ENCODE measurements around the gene PNMA1. TPM values are rescaled to one million over a fixed set of nuclear protein-coding genes. Genes with fewer than 3 reads are reported as not detected.
"Not testable (repeated sequence)": the region's sequence is repeated elsewhere in the genome, so short reads cannot be mapped to it uniquely, and the experiment has no call there.

Gene PNMA1
- total RNA-seq, 1 experiment from 2014 or later = 16.7 TPM

DNA sequence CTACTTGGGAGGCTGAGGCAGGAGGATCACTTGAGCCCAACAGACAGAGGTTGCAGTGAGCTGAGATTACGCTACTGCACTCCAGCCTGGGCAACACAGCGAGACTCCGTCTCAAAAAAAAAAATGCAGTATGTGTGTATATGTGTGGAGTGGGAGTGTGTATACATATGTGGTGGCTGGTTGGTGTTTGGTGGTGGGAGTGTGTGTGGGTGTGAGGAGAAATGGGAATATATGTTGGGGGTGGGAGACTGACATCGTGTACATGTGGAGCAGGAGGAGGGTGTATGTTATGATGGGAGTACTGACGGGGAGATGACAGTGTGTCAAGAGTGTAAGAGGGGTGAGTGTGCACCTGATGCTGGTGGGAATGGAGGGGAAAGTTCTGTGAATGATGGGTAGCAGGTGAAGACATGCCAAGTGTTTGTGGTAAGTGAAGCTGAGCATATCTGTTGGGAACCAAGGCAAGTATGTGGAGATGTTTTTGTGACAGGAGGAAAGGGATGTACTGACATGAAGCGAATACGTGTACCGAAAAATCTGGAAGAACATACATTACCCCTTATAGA, 4.2 kb downstream of the PNMA1 start:
- peaks cover 14% of the 10 kb centered on the region for H3K36me3 ChIP-seq
- H3K4me1 ChIP-seq (replicated peaks) = peaks cover 11% of the 10 kb centered on the region
- no peak overlapping the region for H3K4me3 ChIP-seq
- no peaks in the 10 kb centered on the region for H3K27me3 ChIP-seq (replicated peaks)
- no peaks in the 10 kb centered on the region for H3K9me3 ChIP-seq (replicated peaks)
- DNase-seq (ENCODE audit: low read depth in 1 of 2, low spot score in 2 of 2) = no peak
- no peak overlapping the region for H3K27ac ChIP-seq

DNA sequence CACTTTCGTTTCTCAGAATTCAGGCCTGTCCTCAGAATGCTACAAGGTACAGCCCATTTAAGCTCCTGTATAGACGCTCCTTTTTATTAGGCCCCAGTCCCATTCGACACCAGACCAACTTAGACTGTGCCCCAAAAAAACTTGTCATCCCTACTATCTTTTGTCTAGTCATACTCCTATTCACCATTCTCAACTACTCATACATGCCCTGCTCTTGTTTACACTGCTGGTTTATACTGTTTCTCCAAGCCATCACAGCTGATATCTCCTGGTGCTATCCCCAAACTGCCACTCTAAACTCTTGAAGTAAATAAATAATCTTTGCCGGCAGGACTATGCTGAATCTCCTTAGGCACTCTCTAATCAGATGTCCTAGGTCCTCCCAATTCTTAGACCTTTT, 6.1 kb downstream of the PNMA1 start:
- not testable (repeated sequence) for H3K4me1 ChIP-seq (replicated peaks); H3K4me3 ChIP-seq; H3K27ac ChIP-seq; H3K9me3 ChIP-seq (replicated peaks); DNase-seq (ENCODE audit: low read depth in 1 of 2, low spot score in 2 of 2); H3K36me3 ChIP-seq; H3K27me3 ChIP-seq (replicated peaks)

DNA sequence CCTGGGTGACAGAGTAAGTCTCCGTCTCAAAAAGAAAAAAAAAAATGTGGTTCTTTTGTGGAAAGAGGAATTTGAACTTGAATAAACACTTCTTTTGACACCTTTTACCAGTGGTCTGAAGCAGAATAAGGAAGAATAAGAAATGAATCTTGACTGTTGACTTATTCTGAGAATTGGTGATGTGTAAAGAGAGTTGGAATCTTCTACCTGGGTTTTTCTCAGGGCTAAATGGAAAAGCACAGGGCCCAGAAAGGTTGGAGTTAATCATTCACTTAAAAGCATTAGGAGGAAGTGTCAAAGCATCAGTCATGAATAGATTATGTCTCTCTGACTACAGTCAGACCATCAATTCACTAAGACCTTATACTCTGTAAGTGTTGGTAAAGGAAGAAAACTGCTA, 13.9 kb downstream of the PNMA1 start:
- Histone ChIP-seq H3K9me3 (replicated peaks) (no peaks in the 10 kb centered on the region), H3K4me1 (replicated peaks) (peaks cover 16% of the 10 kb centered on the region), H3K27me3 (replicated peaks) (no peaks in the 10 kb centered on the region), H3K4me3 (no peak overlapping the region), H3K27ac (no peak overlapping the region), H3K36me3 (peaks cover 4% of the 10 kb centered on the region)
- DNase-seq (ENCODE audit: low read depth in 1 of 2, low spot score in 2 of 2) = no peak

DNA sequence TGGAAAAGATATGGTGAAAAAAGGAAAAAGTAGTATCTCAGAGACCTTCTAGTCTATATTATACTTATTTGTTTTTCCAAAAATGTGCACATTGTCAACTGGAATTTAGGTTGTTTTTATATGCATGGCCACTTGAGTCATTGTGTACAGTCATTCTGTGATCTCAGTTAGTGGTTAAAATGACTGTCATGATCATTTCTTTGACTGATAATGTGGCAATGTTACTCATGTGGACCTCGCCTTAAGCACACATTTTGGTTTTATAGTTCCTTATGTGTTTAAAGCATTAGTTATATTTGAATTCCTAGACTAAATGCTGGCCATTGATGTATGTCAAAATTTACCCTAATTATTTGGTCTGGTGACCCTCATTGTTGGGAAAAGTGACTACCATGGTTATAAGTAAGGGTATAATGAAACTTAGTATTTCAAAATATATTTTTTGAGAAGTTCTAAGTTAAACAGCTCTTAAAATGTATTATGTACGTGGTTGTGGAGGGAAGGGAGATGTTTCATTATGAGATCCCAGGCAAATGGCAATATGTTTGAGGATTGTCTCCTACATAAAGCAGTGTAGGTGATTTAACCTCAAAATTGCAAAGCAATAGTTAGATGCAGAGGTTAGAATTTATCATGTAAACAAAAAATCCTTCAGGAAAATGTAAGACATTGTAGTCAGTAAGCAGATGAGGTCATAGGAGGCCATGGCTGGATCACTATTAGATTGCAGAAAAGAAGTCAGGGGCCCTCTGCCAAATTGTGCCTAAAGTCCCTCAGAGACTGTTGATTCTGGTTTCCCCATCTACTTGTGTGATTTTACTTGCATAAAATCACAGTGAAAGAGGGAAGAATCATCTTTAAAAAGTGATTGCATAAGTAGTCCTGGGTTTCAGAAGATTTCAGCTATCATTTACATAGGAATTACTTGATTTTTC, 17.5 kb downstream of the PNMA1 start:
- peaks cover 7% of the 10 kb centered on the region for H3K36me3 ChIP-seq
- H3K4me3 ChIP-seq = no peak overlapping the region
- peaks cover 16% of the 10 kb centered on the region for H3K4me1 ChIP-seq (replicated peaks)
- peak in 1 of 2 experiments; percentile 61 for DNase-seq (ENCODE audit: low read depth in 1 of 2, low spot score in 2 of 2)
- no peaks in the 10 kb centered on the region for H3K27me3 ChIP-seq (replicated peaks)
- H3K9me3 ChIP-seq (replicated peaks) = no peaks in the 10 kb centered on the region
- H3K27ac ChIP-seq = peak overlapping the region; percentile 77

DNA sequence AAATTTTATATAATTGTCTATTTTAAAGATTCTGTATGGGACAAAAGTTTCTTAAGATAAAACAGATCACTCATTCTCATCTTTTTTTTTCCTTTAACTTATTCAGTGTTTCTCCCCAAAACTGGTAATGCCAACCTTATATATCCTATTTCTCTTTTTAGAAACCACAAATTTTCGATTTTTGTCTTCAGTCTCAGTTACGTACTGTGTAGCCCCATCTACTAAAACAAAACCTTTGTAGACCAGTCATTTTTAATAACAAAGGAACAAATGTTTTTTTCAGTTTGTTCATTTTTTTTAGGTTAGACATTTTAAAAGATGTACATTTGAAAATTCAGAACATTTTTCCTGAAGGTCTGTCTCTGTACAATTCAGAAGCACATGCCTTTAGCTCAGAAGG, 18.2 kb downstream of the PNMA1 start:
- DNase-seq (ENCODE audit: low read depth in 1 of 2, low spot score in 2 of 2) = no peak
- Histone ChIP-seq H3K4me3 (no peak overlapping the region), H3K36me3 (peaks cover 7% of the 10 kb centered on the region), H3K27ac (peak overlapping the region; percentile 77), H3K9me3 (replicated peaks) (no peaks in the 10 kb centered on the region), H3K27me3 (replicated peaks) (no peaks in the 10 kb centered on the region), H3K4me1 (replicated peaks) (peaks cover 16% of the 10 kb centered on the region)

DNA sequence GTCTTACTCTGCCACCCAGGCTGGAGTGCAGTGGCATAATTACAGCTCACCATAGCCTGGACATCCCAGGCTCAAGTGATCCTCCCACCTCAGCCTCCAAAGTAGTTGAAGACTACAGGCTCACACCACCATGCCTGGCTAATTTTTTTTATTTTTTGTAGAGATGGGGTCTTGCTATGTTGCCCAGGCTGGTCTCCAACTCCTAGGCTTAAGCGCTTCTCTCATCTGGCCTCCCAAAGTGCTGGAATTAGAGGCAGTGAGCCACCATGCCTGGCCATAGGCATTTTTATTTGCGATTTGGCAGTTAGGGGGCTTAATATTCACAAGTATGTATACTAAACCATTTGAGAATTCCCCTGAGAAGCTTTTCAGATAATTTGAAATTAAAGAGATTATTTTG, 19.1 kb downstream of the PNMA1 start:
- Histone ChIP-seq H3K36me3 (peaks cover 11% of the 10 kb centered on the region), H3K4me1 (replicated peaks) (peaks cover 16% of the 10 kb centered on the region), H3K27me3 (replicated peaks) (no peaks in the 10 kb centered on the region), H3K9me3 (replicated peaks) (no peaks in the 10 kb centered on the region), H3K4me3 (no peak overlapping the region), H3K27ac (no peak overlapping the region)
- DNase-seq (ENCODE audit: low read depth in 1 of 2, low spot score in 2 of 2) = no peak

DNA sequence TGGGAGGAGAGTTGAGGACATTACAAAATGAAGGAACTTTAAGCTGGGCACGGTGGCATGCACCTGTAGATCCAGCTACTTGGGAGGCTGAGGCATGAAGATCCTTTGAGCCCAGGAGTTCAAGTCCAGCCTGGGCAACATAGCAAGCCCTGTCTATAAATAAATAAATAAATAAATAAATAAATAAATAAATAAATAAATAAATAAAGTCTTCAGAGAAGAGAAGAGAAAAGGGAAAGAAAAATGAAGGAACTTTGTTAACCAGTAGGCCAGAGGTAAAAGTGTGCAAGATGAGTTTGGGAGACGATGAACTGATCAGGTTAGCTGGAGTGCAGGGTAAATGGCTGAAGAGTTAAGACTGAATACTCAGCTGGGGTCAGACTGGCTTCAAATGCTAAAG, 20.1 kb downstream of the PNMA1 start:
- Histone ChIP-seq H3K36me3 (peaks cover 11% of the 10 kb centered on the region), H3K9me3 (replicated peaks) (no peaks in the 10 kb centered on the region), H3K27me3 (replicated peaks) (no peaks in the 10 kb centered on the region), H3K4me3 (no peak overlapping the region), H3K4me1 (replicated peaks) (peaks cover 16% of the 10 kb centered on the region), H3K27ac (no peak overlapping the region)
- no peak for DNase-seq (ENCODE audit: low read depth in 1 of 2, low spot score in 2 of 2)

DNA sequence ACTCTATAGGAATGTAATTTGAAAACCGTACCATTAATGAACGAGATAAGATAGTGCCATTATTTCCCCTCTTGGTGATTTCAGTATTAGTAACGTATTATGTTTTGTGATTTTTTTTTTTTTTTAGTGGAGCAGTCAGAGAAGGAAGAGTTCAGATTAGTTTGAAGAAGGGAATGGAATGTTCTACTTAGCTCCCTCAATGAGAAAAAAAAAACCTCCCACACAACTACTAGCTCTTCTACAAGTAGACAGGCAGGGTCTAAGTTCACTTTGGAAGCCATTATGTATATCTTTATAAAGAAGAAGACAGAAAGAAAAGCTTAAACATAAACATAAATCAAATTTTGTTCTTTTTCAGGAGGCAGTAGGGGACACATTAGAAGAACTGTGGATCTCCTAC, 27.3 kb downstream of the PNMA1 start:
- no peaks in the 10 kb centered on the region for H3K9me3 ChIP-seq (replicated peaks)
- H3K4me1 ChIP-seq (replicated peaks) = no peaks in the 10 kb centered on the region
- H3K36me3 ChIP-seq = 0 out of 2 replicates have a peak, but pooled peaks cover 4% of the 10 kb centered on the region
- no peak overlapping the region for H3K27ac ChIP-seq
- H3K27me3 ChIP-seq (replicated peaks) = no peaks in the 10 kb centered on the region
- no peak overlapping the region for H3K4me3 ChIP-seq
- no peak for DNase-seq (ENCODE audit: low read depth in 1 of 2, low spot score in 2 of 2)

DNA sequence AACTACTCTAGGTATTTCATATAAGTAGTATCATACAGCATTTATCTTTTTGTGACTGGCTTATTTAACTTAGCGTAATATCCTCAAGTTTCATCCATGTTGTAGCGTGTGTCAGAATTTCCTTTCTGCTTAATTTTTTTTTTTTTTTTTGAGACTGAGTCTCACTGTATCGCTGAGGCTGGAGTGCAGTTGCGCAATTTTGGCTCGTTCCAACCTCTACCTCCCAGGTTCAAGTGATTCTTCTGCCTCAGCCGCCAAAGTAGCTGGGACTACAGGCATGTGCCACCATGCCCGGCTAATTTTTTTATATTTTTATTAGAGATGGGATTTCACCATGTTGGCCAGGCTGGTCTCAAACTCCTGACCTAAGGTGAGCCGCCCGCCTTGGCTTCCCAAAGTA, 28.9 kb downstream of the PNMA1 start:
- Histone ChIP-seq H3K4me1 (replicated peaks) (no peaks in the 10 kb centered on the region), H3K36me3 (no peaks in the 10 kb centered on the region), H3K27me3 (replicated peaks) (no peaks in the 10 kb centered on the region), H3K27ac (no peak overlapping the region), H3K4me3 (no peak overlapping the region), H3K9me3 (replicated peaks) (no peaks in the 10 kb centered on the region)
- no peak for DNase-seq (ENCODE audit: low read depth in 1 of 2, low spot score in 2 of 2)

DNA sequence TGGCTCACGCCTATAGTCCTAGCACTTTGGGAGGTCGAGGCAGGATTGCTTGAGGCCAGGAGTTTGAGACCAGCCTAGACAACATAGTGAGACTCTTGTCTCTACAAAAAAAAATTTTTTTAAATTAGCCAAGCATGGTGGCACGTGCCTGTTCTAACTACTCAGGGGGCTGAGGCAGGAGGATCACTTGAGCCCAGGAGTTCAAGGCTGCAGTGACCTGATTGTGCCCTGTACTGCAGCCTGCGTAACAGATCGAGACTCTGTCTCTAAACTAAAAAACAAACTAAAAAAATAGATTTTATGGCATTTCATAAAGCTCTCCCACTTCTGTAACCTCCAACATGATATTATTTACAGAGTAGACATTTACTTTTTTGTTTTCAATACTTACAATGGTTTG, 29.6 kb downstream of the PNMA1 start:
- H3K4me3 ChIP-seq = no peak overlapping the region
- no peak for DNase-seq (ENCODE audit: low read depth in 1 of 2, low spot score in 2 of 2)
- H3K27ac ChIP-seq = no peak overlapping the region
- no peaks in the 10 kb centered on the region for H3K4me1 ChIP-seq (replicated peaks)
- H3K36me3 ChIP-seq = no peaks in the 10 kb centered on the region
- no peaks in the 10 kb centered on the region for H3K27me3 ChIP-seq (replicated peaks)
- H3K9me3 ChIP-seq (replicated peaks) = no peaks in the 10 kb centered on the region

DNA sequence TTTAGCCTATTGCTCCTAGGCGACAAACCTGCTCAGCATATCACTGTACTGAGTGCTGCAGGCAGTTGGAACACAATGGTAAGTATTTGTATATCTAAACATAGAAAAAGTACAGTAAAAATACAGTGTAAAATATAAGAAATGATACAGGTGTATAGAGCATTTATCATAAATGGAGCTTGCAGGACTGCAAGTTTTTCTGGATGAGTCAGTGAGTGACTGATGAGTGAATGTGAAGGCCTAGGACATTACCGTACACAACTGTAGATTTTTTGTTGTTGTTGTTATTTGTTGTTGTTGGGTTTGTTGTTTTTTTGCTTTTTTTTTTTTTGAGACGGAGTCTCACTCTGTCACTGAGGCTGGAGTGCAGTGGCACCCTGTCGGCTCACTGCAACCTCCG, 33.4 kb downstream of the PNMA1 start:
- H3K9me3 ChIP-seq (replicated peaks) = no peaks in the 10 kb centered on the region
- no peak overlapping the region for H3K4me3 ChIP-seq
- H3K27ac ChIP-seq = no peak overlapping the region
- DNase-seq (ENCODE audit: low read depth in 1 of 2, low spot score in 2 of 2) = no peak
- no peaks in the 10 kb centered on the region for H3K36me3 ChIP-seq
- H3K4me1 ChIP-seq (replicated peaks) = no peaks in the 10 kb centered on the region
- H3K27me3 ChIP-seq (replicated peaks) = no peaks in the 10 kb centered on the region

DNA sequence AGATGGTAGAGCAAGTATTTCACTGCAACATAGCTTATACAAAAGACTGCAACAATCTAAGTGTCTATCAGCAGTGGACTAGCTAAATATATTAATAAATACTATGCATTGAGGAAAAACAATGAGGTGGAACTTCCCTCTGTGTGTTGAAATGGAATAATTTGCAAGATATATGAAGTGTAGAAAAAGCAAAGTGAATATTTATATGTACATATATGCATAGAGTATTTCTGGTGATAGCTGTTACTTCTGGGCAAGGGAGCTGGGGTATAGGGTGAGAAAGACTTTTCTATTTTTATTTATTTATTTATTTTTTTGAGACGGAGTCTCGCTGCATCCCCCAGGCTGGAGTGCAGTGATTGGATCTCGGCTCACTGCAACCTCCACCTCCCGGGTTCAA, 35.5 kb downstream of the PNMA1 start:
- H3K4me1 ChIP-seq (replicated peaks) = no peaks in the 10 kb centered on the region
- no peak for DNase-seq (ENCODE audit: low read depth in 1 of 2, low spot score in 2 of 2)

DNA sequence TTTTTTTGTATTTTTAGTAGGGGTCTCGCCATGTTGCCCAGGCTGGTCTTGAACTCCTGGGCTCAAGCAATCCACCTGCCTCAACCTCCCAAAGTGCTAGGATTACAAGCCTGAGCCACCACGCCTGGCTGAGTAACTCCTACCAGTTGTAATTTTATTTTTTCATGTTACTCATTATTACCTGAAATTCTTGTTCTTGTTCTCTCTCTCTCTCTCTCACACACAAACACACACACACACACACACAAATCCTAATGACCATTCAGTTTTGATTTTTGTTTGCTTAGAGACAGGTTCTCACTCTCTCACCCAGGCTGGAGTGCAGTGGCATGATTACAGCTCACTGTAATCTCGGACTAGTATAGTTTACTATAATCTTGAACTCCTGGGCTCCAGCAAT, 39.2 kb downstream of the PNMA1 start:
- no peak overlapping the region for H3K27ac ChIP-seq
- no peak overlapping the region for H3K4me3 ChIP-seq
- H3K4me1 ChIP-seq (replicated peaks) = no peaks in the 10 kb centered on the region
- H3K27me3 ChIP-seq (replicated peaks) = no peaks in the 10 kb centered on the region
- no peaks in the 10 kb centered on the region for H3K9me3 ChIP-seq (replicated peaks)
- DNase-seq (ENCODE audit: low read depth in 1 of 2, low spot score in 2 of 2) = no peak
- 0 out of 2 replicates have a peak, but pooled peaks cover 2% of the 10 kb centered on the region for H3K36me3 ChIP-seq

More for the DNA sequence above, 35.5 kb downstream of the PNMA1 start:
- H3K4me3 ChIP-seq = no peak overlapping the region
- no peaks in the 10 kb centered on the region for H3K36me3 ChIP-seq
- H3K9me3 ChIP-seq (replicated peaks) = no peaks in the 10 kb centered on the region
- H3K27me3 ChIP-seq (replicated peaks) = no peaks in the 10 kb centered on the region
- no peak overlapping the region for H3K27ac ChIP-seq

DNA sequence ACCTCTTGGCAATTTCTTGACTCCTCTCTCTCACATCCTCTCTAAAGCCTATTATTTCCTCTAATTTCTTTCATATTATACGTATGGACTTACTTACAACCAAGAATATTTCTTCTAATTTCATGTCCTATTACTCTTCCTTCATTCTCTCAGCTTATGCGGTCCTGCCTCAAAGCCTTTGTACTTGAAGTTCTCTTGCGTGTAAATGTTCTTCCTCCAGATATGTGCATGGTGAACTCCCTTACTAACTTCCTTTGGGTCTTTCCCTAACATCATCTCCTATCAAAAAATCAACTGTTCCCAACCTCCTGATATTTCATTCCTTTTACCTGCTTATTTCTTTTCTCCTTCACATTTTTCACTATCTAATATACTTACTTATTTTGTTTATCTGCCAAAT, 46.3 kb downstream of the PNMA1 start:
- Histone ChIP-seq H3K4me3 (no peak overlapping the region), H3K27me3 (replicated peaks) (no peaks in the 10 kb centered on the region), H3K4me1 (replicated peaks) (peaks cover 1% of the 10 kb centered on the region), H3K36me3 (peaks cover 7% of the 10 kb centered on the region; the same call in 1 of the 2 replicates), H3K27ac (no peak overlapping the region), H3K9me3 (replicated peaks) (no peaks in the 10 kb centered on the region)
- no peak for DNase-seq (ENCODE audit: low read depth in 1 of 2, low spot score in 2 of 2)

Data from SJSA1 (cell line).